ENCODE measurements around the gene ASL.
"Not testable (repeated sequence)": the region's sequence is repeated elsewhere in the genome, so short reads cannot be mapped to it uniquely, and the experiment has no call there.

Gene ASL

GRCh38 chr7:66047426-66047825 lies 28.2 kb upstream of the ASL start:
- no peak overlapping the region for H3K4me2 ChIP-seq (ENCODE audit: low read depth, low read length)
- H3K27ac ChIP-seq (ENCODE audit: low read length): no peak overlapping the region
- no peaks in the 10 kb centered on the region for H3F3A ChIP-seq (ENCODE audit: insufficient read depth, low read length)
- H3K9me3 ChIP-seq (replicated peaks; ENCODE audit: insufficient read depth, low read length): no peaks in the 10 kb centered on the region
- DNase-seq: no peak
- no peaks in the 10 kb centered on the region for H3K4me1 ChIP-seq (ENCODE audit: low read length)
- H2AFZ ChIP-seq (ENCODE audit: low read length): no peak overlapping the region
- H3K79me2 ChIP-seq (ENCODE audit: low read length): no peaks in the 10 kb centered on the region
- no peaks in the 10 kb centered on the region for H3K9me2 ChIP-seq (replicated peaks; ENCODE audit: insufficient read depth, low read length)
- H3K4me3 ChIP-seq (ENCODE audit: low read length): no peak overlapping the region
- H3K9ac ChIP-seq (ENCODE audit: low read length): no peak overlapping the region
- no peaks in the 10 kb centered on the region for H3K36me3 ChIP-seq (replicated peaks; ENCODE audit: insufficient read depth, low read length)
- no peaks in the 10 kb centered on the region for H3K27me3 ChIP-seq (replicated peaks; ENCODE audit: insufficient read depth, low read length)
- no peaks in the 10 kb centered on the region for H4K20me1 ChIP-seq (ENCODE audit: insufficient read depth, low read length)
- TF ChIP-seq CTCF (IDR thresholded peaks at IDR 0.05; ENCODE audit: low read length): no peak
- no peak for TF ChIP-seq EZH2 (optimal IDR thresholded peaks at IDR 0.05; ENCODE audit: low read depth, low read length)
- no peak for TF ChIP-seq EZH2phosphoT487 (IDR thresholded peaks at IDR 0.05; ENCODE audit: low read length)

- H3K4me2 ChIP-seq (ENCODE audit: low read depth, low read length): not testable (repeated sequence)
Measured at GRCh38 chr7:66049886-66050285, 25.7 kb upstream of the ASL start.

GRCh38 chr7:66050337-66050957 lies 25.2 kb upstream of the ASL start:
- no peak overlapping the region for H2AFZ ChIP-seq (ENCODE audit: low read length)

More at GRCh38 chr7:66049886-66050285, 25.7 kb upstream of the ASL start:
- not testable (repeated sequence) for DNase-seq; H3F3A ChIP-seq (ENCODE audit: insufficient read depth, low read length); H3K4me1 ChIP-seq (ENCODE audit: low read length); H4K20me1 ChIP-seq (ENCODE audit: insufficient read depth, low read length); H3K9me2 ChIP-seq (replicated peaks; ENCODE audit: insufficient read depth, low read length); H3K27me3 ChIP-seq (replicated peaks; ENCODE audit: insufficient read depth, low read length); H3K9me3 ChIP-seq (replicated peaks; ENCODE audit: insufficient read depth, low read length); H3K79me2 ChIP-seq (ENCODE audit: low read length); H3K9ac ChIP-seq (ENCODE audit: low read length); H3K36me3 ChIP-seq (replicated peaks; ENCODE audit: insufficient read depth, low read length); H2AFZ ChIP-seq (ENCODE audit: low read length); H3K4me3 ChIP-seq (ENCODE audit: low read length); H3K27ac ChIP-seq (ENCODE audit: low read length)

More at GRCh38 chr7:66050337-66050957, 25.2 kb upstream of the ASL start:
- TF ChIP-seq EZH2phosphoT487 (IDR thresholded peaks at IDR 0.05; ENCODE audit: low read length) (no peak), EZH2 (optimal IDR thresholded peaks at IDR 0.05; ENCODE audit: low read depth, low read length) (no peak), CTCF (IDR thresholded peaks at IDR 0.05; ENCODE audit: low read length) (no peak)
- H3K4me3 ChIP-seq (ENCODE audit: low read length): no peak overlapping the region
- DNase-seq: no peak
- no peaks in the 10 kb centered on the region for H3K27me3 ChIP-seq (replicated peaks; ENCODE audit: insufficient read depth, low read length)
- H3F3A ChIP-seq (ENCODE audit: insufficient read depth, low read length): no peaks in the 10 kb centered on the region
- no peak overlapping the region for H3K27ac ChIP-seq (ENCODE audit: low read length)
- H3K36me3 ChIP-seq (replicated peaks; ENCODE audit: insufficient read depth, low read length): no peaks in the 10 kb centered on the region
- no peak overlapping the region for H3K9ac ChIP-seq (ENCODE audit: low read length)
- H3K9me2 ChIP-seq (replicated peaks; ENCODE audit: insufficient read depth, low read length): no peaks in the 10 kb centered on the region
- H3K9me3 ChIP-seq (replicated peaks; ENCODE audit: insufficient read depth, low read length): no peaks in the 10 kb centered on the region
- no peaks in the 10 kb centered on the region for H4K20me1 ChIP-seq (ENCODE audit: insufficient read depth, low read length)
- no peaks in the 10 kb centered on the region for H3K4me1 ChIP-seq (ENCODE audit: low read length)
- no peak overlapping the region for H3K4me2 ChIP-seq (ENCODE audit: low read depth, low read length)
- no peaks in the 10 kb centered on the region for H3K79me2 ChIP-seq (ENCODE audit: low read length)
